IMR-90 (cell line): ENCODE measurements around the gene LHX1. TPM values are rescaled to one million over a fixed set of nuclear protein-coding genes. Genes with fewer than 3 reads are reported as not detected.

Experiments used
- ATAC-seq: fragments of 200-7000 bp; cut with Tn5 transposase; 2 replicates; pipeline ENCODE4 v1.9.1; 2020; ENCODE audit warnings: low read depth, mild to moderate bottlenecking, moderate library complexity
- BruUV-seq: library from RNA; stranded (reverse); fragments of 400-500 nt; replicated peaks from 2 replicates; lab custom pipeline; 2021; lab: Mats Ljungman, UMichigan
- CTCF ChIA-PET: fragments of 300-600 bp; formaldehyde crosslinking; extraction: SDS; loops from one replicate; lab custom pipeline; 2021; ENCODE audit warnings: antibody characterized with exemption; lab: Yijun Ruan, JAX
- POLR2A ChIA-PET: fragments of 300-600 bp; sonication (Branson Sonifier 250); formaldehyde crosslinking; loops from one replicate; lab custom pipeline; 2022; ENCODE audit warnings: antibody characterized with exemption; ENCODE audit not compliant: unreplicated experiment; lab: Charles Lee
- DNase-seq: peaks from one replicate; pipeline ENCODE4 v3.0.0; 2013
- H2AFZ ChIP-seq: replicated peaks from 2 replicates; pipeline ENCODE3; 2013; ENCODE audit warnings: low read length, mild to moderate bottlenecking; ENCODE audit not compliant: poor library complexity
- H2AK5ac ChIP-seq: 2 replicates; pipeline ENCODE4 v1.6.1; 2013; ENCODE audit warnings: low read depth, low read length, inconsistent platforms
- H2AK9ac ChIP-seq: replicated peaks from 2 replicates; pipeline ENCODE3; 2013; ENCODE audit warnings: mild to moderate bottlenecking, low read depth, low read length, moderate library complexity; ENCODE audit not compliant: poor library complexity
- H2BK120ac ChIP-seq: 2 replicates; pipeline ENCODE4 v1.6.1; 2013; ENCODE audit warnings: low read depth, low read length, inconsistent platforms
- H2BK15ac ChIP-seq: 3 replicates; pipeline ENCODE4 v1.6.1; 2013; ENCODE audit warnings: low read depth, low read length, inconsistent platforms
- H2BK20ac ChIP-seq: 2 replicates; pipeline ENCODE4 v1.6.1; 2013; ENCODE audit warnings: low read depth, mild to moderate bottlenecking, inconsistent platforms, low read length, moderate library complexity
- H2BK5ac ChIP-seq: 2 replicates; pipeline ENCODE4 v1.6.1; 2013; ENCODE audit warnings: mild to moderate bottlenecking, low read depth, low read length, inconsistent platforms; ENCODE audit not compliant: poor library complexity, severe bottlenecking
- H3K14ac ChIP-seq: replicated peaks from 2 replicates; pipeline ENCODE4 v1.6.1; 2013; ENCODE audit warnings: low read depth, low read length, inconsistent platforms
- H3K18ac ChIP-seq: 2 replicates; pipeline ENCODE4 v1.6.1; 2013; ENCODE audit warnings: low read depth, low read length, control low read depth
- H3K23ac ChIP-seq: 2 replicates; pipeline ENCODE4 v1.6.1; 2013; ENCODE audit warnings: low read depth, low read length, inconsistent platforms
- H3K27ac ChIP-seq: 2 replicates; pipeline ENCODE4 v1.5.1; 2013; ENCODE audit warnings: mild to moderate bottlenecking, control low read depth, low read length; ENCODE audit not compliant: insufficient read depth
- H3K27me3 ChIP-seq: 2 replicates; pipeline ENCODE4 v1.6.1; 2013; ENCODE audit warnings: low read length; ENCODE audit not compliant: control insufficient read depth, insufficient read depth
- H3K36me3 ChIP-seq: 2 replicates; pipeline ENCODE4 v1.6.1; 2013; ENCODE audit warnings: low read length, mixed read lengths; ENCODE audit not compliant: control insufficient read depth, insufficient read depth
- H3K4ac ChIP-seq: 2 replicates; pipeline ENCODE4 v1.6.1; 2013; ENCODE audit warnings: low read depth, low read length, inconsistent platforms
- H3K4me1 ChIP-seq: 2 replicates; pipeline ENCODE4 v1.6.1; 2013; ENCODE audit warnings: low read length, mixed read lengths; ENCODE audit not compliant: control insufficient read depth, insufficient read depth
- H3K4me2 ChIP-seq: 2 replicates; pipeline ENCODE4 v1.6.1; 2013; ENCODE audit warnings: low read depth, mild to moderate bottlenecking, control low read depth, low read length, moderate library complexity
- H3K4me3 ChIP-seq: 2 replicates; pipeline ENCODE4 v1.5.1; 2013; ENCODE audit warnings: low read depth, mild to moderate bottlenecking, control low read depth, low read length, moderate library complexity; ENCODE audit not compliant: insufficient read depth
- H3K56ac ChIP-seq: 2 replicates; pipeline ENCODE4 v1.6.1; 2013; ENCODE audit warnings: low read length, inconsistent platforms; ENCODE audit not compliant: insufficient read depth; ENCODE audit errors: extremely low read depth
- H3K79me1 ChIP-seq, 2 experiments: 2 replicates each; pipeline ENCODE4 v1.6.1; 2013; ENCODE audit warnings: low read length in 2 of 2, inconsistent platforms in 1 of 2, low read depth in 1 of 2
- H3K9ac ChIP-seq: 2 replicates; pipeline ENCODE4 v1.6.1; 2013; ENCODE audit warnings: low read depth, low read length, control low read depth
- H3K9me1 ChIP-seq: 2 replicates; pipeline ENCODE4 v1.6.1; 2013; ENCODE audit warnings: low read length, inconsistent platforms; ENCODE audit not compliant: insufficient read depth
- H3K9me3 ChIP-seq: 2 replicates; pipeline ENCODE4 v1.6.1; 2013; ENCODE audit warnings: low read length; ENCODE audit not compliant: control insufficient read depth, insufficient read depth
- H4K20me1 ChIP-seq: 2 replicates; pipeline ENCODE4 v1.6.1; 2013; ENCODE audit warnings: low read length, inconsistent platforms; ENCODE audit not compliant: insufficient read depth
- H4K5ac ChIP-seq: 2 replicates; pipeline ENCODE4 v1.6.1; 2013; ENCODE audit warnings: mild to moderate bottlenecking, low read depth, low read length, control low read depth
- H4K8ac ChIP-seq, 2 experiments: 2 replicates each; pipeline ENCODE4 v1.6.1; 2013; ENCODE audit warnings: low read depth in 2 of 2, low read length in 2 of 2, control low read depth in 1 of 2, inconsistent platforms in 1 of 2
- H4K91ac ChIP-seq: 2 replicates; pipeline ENCODE4 v1.6.1; 2013; ENCODE audit warnings: low read depth, low read length, inconsistent platforms; ENCODE audit not compliant: insufficient read depth
- MXI1 ChIP-seq: IDR thresholded peaks from 2 replicates; pipeline ENCODE4 v1.6.1; 2012; ENCODE audit warnings: low read depth, mild to moderate bottlenecking, low read length, moderate library complexity, borderline replicate concordance
- NFE2L2 ChIP-seq: fragments of 150-350 bp; IDR thresholded peaks from 2 replicates; pipeline ENCODE4 v1.6.1; 2016; ENCODE audit warnings: low read depth, mild to moderate bottlenecking, low read length
- POLR2A ChIP-seq: IDR thresholded peaks from 2 replicates; pipeline ENCODE4 v1.6.1; 2012; ENCODE audit warnings: mild to moderate bottlenecking, low read depth, low read length
- RFX5 ChIP-seq: IDR thresholded peaks from 2 replicates; pipeline ENCODE4 v1.8.0; 2012; ENCODE audit warnings: low read depth, mild to moderate bottlenecking, low read length, moderate library complexity
- SMC3 ChIP-seq: fragments of 150-350 bp; IDR thresholded peaks from 2 replicates; pipeline ENCODE4 v1.6.1; 2016; ENCODE audit warnings: low read depth, mild to moderate bottlenecking, antibody characterized with exemption, low read length, moderate library complexity
- WGBS, 2 experiments: methylation state at CpG; one replicate each; pipeline versions ENCODE4 v1.1.5 to v1.1.7; 2013; ENCODE audit warnings: missing lambda C conversion rate in 2 of 2; ENCODE audit not compliant: insufficient read length in 1 of 2; ENCODE audit errors: extremely low coverage in 2 of 2; 5-methylcytosine and 5-hydroxymethylcytosine counted together
- dilution Hi-C: fragments of 300-500 bp; cut with HindIII; formaldehyde crosslinking; loops from one replicate; pipeline ENCODE4 v1.14.3; 2018; ENCODE audit warnings: low sequenced_read_pairs; ENCODE audit not compliant: unreplicated experiment
- in situ Hi-C: fragments of 300-500 bp; cut with MboI; formaldehyde crosslinking; loops from 3 replicates; pipeline ENCODE4 v1.14.3; 2019; ENCODE audit warnings: low sequenced_read_pairs, inconsistent platforms, mixed read lengths
- intact Hi-C: fragments of 100-400 bp; cut with micrococcal nuclease; formaldehyde crosslinking; loops from 2 replicates; pipeline ENCODE4 v1.10.0; 2022
- polyA plus RNA-seq, 3 experiments: library from polyadenylated mRNA; depleted of rRNA; stranded (reverse); fragments of >200 nt; gene quantifications; 2 replicates each; pipeline ENCODE4 v1.2.3, GENCODE V29; 2012; ENCODE audit warnings: low replicate concordance in 1 of 3
- total RNA-seq: library from RNA; depleted of rRNA; stranded (reverse); fragments of >200 nt; gene quantifications from 2 replicates; pipeline ENCODE4 v1.2.3, GENCODE V29; 2012
- TF ChIP-seq, protein P1 (sequence below): fragments of 150-350 bp; IDR thresholded peaks from 2 replicates; pipeline ENCODE4 v1.6.1; 2016; ENCODE audit warnings: low read depth, mild to moderate bottlenecking, low read length, moderate library complexity, borderline replicate concordance

Gene LHX1
- total and polyA plus RNA-seq, 2 of the 4 experiments (the other 2 are of a cell fraction) = not detected

DNA sequence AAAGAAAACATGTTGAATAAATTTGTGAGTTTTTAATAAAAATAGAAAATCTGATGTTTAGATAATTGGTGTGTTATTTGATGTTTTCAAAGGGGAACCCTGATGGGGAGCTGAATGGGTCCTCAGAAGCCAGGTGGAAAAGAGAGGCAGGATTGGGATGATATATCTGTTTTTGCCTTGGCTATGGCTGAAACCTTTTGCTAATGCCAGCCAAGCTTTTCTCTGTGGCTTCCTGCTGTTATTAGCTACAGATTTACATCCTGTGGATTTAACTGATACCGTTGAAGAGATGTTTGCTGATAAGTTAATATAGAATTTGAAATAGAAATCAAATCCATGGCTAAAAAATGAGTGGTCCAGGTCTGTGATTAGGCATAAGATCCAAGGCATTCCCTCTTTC is 7.3 kb downstream of the LHX1 start:
- Histone ChIP-seq H2AK9ac (no peak overlapping the region), H4K91ac (no peak overlapping the region), H2BK5ac (no peak overlapping the region), H3K9me3 (peaks cover 14% of the 10 kb centered on the region), H4K8ac (no peak overlapping the region), H3K14ac (no peak overlapping the region), H3K4ac (no peak overlapping the region), H3K27ac (no peak overlapping the region), H4K5ac (no peak overlapping the region), H2AFZ (no peak overlapping the region), H3K56ac (no peak overlapping the region), H3K9ac (no peak overlapping the region), H3K4me1 (peaks cover 1% of the 10 kb centered on the region; the same call in 1 of the 2 replicates), H2AK5ac (no peak overlapping the region), H3K4me3 (no peak overlapping the region), H3K23ac (no peak overlapping the region), H3K36me3 (no peaks in the 10 kb centered on the region), H2BK15ac (no peak overlapping the region), H3K79me1 (peaks cover 2 to 4% of the 10 kb centered on the region in 2 experiments; a peak in 2 of 4 replicates), H3K18ac (no peak overlapping the region), H3K4me2 (no peak overlapping the region), H2BK120ac (no peak overlapping the region), H2BK20ac (no peak overlapping the region), H4K20me1 (no peaks in the 10 kb centered on the region; the same call in 1 of the 2 replicates), H3K9me1 (no peaks in the 10 kb centered on the region), H3K27me3 (peaks cover 79% of the 10 kb centered on the region)
- dilution Hi-C loops (no loop called here), in situ Hi-C loops (no loop called here), intact Hi-C loops (loop anchor here (10.0 kb wide), 1 partner anchor 310 kb away; no protein-coding TSS in a partner anchor)
- ATAC-seq (no peak), DNase-seq (no peak)
- WGBS, 2 experiments = no CpG with 5 or more reads among the region's 1 CpG
- no TSS peak for BruUV-seq
- no peak for TF ChIP-seq NFE2L2
- no peak for TF ChIP-seq RFX5
- no peak for TF ChIP-seq POLR2A
- TF ChIP-seq, protein P1, sequence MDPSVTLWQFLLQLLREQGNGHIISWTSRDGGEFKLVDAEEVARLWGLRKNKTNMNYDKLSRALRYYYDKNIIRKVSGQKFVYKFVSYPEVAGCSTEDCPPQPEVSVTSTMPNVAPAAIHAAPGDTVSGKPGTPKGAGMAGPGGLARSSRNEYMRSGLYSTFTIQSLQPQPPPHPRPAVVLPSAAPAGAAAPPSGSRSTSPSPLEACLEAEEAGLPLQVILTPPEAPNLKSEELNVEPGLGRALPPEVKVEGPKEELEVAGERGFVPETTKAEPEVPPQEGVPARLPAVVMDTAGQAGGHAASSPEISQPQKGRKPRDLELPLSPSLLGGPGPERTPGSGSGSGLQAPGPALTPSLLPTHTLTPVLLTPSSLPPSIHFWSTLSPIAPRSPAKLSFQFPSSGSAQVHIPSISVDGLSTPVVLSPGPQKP = no peak
- no peak for TF ChIP-seq SMC3
- no peak for TF ChIP-seq MXI1
- ChIA-PET POLR2A (no interaction called here), CTCF (interaction anchor here (0.6 to 1.2 kb wide), 2 partner anchors 46 to 104 kb away, joined by 3 read pairs; no protein-coding TSS in a partner anchor)
